ENCODE results near the gene P2RX5.
"Not testable (repeated sequence)": the region's sequence is repeated elsewhere in the genome, so short reads cannot be mapped to it uniquely, and the experiment has no call there.

The P2RX5 gene, protein sequence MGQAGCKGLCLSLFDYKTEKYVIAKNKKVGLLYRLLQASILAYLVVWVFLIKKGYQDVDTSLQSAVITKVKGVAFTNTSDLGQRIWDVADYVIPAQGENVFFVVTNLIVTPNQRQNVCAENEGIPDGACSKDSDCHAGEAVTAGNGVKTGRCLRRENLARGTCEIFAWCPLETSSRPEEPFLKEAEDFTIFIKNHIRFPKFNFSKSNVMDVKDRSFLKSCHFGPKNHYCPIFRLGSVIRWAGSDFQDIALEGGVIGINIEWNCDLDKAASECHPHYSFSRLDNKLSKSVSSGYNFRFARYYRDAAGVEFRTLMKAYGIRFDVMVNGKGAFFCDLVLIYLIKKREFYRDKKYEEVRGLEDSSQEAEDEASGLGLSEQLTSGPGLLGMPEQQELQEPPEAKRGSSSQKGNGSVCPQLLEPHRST

DNA sequence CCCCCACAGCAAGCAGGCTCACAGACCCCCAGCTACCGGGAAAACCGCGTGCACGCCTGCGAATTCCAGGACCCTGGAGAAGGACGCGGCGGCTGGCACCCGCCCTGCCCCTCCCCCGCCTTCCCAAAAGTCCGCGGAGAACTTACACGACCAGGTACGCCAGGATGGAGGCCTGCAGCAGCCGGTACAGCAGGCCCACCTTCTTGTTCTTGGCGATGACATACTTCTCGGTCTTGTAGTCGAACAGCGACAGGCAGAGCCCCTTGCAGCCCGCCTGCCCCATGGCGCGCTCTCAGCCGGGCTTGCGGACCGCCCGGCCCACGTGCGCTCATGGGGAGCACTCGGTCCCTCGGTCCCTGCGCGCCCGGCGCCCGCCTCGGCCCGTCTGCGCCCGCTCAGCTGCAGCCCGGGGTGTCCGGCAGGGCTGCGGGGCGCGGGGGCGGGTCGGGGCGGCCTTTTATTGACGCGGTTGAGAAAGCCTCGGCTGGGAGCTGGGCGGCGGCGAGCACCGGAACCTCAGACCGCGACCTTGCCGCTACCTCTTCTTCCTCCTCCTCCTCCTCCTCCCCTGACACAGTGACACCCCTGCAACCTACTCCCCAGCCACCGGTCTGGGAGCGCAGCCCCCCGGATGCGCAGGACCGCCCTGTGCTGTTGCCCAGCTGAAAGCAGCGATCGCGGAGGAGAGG lies at the start of gene P2RX5:
P2RX5 (minus strand) TSS at position 433 of the 689 bp plus-strand sequence; CDS start at position 283, 150 bp downstream.
- DNase-seq = no peak

DNA sequence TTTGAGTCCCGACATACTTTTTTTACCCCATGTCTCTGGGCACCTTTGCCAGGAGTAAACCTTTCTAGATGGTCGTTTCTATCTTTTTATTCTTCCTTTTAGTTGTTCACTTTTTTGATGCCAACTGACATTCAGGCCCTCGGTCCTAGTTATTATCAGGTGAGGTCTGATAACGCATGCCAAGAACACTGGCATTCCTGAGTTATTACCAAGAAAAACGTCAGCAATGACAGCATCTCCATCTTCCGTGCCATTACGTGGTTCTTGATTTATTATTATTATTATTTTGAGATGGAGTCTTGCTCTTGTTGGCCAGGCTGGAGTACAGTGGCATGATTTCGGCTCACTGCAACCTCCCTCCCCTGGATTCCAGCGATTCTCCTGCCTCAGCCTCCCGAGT lies 49.1 kb upstream of the P2RX5 start:
- no peak for DNase-seq

DNA sequence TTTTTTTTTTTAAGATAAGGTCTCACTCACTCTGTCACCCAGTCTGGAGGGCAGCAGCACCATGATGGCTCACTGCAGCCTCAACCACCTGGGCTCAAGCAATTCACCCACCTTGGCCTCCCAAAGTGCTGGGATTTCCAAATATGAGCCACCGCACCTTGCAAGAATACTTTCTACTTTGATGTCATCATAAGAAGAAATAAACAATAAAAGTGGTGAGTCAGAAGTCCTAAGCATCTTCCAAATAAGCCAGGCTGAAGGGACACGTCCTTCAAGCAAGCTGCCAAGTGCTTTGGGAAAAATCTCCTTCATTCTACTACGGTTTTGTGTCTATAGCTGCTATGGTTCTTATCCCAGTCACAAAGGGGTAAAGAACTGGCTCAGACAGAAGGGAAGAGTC lies 48.1 kb upstream of the P2RX5 start:
- no peak for DNase-seq

DNA sequence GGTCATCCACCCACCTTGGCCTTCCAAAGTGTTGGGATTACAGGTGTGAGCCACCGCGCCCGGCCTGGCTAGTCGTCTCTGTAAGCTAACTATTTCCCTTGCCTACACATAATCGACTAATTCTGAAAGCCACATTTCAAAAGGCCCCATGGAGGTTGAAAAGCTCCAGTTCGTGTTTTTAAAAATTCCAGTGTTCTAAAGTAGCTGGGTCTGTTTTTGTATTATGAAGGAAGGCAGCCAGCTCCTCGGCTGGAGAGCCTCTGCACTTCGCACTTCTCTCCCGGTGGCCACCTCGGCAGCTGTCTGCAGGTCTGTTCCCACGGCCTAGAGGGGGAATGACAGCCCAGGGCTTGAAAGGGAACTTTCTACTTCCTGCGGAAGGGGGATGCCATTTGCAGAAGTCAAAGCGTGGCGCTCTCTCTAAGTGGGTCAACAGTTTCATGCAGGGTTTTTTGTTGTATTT lies 44.7 kb upstream of the P2RX5 start:
- DNase-seq = no peak

DNA sequence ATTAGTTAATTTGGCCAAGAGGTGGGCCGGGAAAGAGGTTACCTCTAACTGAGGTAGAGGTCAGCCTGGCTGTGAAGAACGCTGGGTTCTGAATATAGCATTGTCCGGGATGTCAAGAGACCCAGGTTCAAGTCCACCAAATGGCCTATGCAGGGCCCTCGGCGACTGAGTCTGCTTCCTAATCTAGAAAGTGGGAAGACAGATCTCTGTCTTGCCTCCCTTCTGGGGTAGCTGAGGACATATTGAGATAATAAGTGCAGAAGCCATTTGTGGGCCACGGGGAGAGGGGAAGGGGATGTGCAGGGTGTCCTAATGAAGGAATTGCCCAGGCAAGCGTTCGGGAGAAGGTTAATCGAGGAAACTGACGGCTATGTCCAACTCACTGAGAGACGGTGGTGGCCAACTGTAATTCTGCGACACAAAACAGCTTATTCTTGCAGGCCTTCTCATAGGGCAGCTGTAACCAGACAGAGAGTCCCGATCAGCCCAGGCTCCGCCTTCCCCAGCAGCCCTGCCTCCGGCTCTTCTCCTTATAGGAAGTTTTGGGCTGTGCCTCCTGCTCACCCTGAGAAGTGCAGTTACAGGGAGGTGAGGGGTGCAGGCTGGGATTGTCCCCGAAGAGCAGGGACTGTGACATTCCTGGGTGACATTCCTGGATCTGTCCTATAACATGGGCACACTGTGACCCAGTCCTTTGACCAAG lies 43.6 kb upstream of the P2RX5 start:
- DNase-seq = no peak

DNA sequence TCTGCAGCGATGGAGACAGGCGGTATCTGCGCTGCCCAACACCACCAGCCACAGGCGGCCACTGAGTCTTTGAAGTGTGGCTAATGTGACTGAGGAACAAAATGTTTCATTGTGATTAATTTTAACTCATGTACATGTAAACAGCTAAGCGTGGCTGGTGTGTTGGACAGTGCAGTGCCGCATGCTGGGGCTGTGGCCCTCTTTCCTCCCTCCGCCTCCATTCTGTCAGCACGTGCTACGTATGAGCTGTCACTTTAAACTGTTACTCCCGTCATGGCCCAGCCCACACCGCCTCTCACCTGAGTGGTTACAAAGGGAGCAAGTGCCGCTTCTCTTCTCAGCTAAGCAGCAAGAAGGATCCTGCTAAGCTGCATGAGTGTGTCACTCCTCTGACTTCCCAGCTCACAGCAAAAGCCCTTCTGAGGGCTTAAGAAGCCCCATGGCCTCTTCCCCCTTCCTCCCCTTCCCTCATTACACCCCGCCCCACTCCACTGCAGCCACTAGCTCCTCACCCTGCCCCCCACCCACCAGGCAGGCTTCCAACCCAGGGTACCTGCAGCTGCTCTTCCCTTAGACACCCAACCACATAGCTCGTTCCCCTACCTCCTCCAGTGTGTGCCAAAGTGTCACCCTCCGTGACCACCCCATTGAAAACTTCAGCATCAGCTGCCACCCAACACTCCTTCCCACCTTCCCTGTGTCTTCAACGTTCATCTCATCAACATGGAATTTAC lies 42.8 kb upstream of the P2RX5 start:
- DNase-seq = peak in 1 of 2 experiments; percentile 3

DNA sequence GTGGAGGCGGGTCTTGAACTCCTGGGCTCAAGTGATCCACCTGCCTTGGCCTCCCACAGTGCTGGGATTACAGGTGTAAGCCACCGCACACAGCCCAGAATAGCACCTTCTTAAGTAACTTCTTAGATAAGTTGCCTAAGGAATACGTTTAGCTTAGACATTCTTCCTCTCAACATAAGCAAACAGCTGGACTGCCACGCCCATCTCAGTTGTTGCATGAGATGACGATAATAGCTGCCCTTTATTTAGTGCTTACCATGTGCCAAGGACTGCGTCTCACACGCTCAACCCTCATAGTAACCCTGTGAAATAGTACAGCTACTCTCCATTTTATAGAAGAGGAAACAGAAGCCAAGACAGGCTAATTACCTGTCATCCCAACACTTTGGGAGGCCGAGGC lies 39.6 kb upstream of the P2RX5 start:
- DNase-seq = no peak

DNA sequence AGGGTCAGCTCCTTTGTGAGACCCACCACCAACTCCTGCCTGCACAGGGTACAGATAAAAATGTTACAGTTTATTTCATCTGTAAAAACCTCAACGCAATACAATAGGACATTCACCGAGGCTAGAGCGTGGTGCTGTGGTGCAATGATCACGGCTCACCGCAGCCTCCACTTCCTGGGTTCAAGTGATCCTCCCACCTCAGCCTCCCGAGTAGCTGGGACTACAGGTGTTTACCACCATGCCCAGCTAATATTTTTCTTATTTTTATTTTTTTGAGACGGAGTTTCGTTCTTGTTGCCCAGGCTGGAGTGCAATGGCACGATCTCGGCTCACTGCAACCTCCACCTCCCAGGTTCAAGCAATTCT lies 38.9 kb upstream of the P2RX5 start:
- DNase-seq = not testable (repeated sequence)

DNA sequence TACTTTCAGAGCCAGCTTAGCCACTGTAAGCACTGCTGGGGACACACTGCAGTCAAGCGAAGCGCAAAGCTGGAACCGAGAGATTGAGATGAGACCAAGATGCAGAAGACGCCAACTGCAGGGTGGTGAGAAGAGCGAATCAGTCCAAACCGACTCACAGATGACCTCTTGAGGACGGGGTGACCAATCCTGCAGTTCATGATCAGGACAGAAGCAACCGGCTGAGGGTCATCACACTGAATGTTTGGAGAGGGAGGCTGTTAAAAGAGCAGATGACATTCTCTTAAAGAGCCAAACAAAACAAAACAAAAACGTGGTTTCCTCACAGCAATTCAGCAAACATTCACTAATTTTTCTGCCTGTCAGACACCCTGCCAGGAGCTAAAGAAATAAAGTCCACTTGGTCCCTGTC lies 36.3 kb upstream of the P2RX5 start:
- no peak for DNase-seq

DNA sequence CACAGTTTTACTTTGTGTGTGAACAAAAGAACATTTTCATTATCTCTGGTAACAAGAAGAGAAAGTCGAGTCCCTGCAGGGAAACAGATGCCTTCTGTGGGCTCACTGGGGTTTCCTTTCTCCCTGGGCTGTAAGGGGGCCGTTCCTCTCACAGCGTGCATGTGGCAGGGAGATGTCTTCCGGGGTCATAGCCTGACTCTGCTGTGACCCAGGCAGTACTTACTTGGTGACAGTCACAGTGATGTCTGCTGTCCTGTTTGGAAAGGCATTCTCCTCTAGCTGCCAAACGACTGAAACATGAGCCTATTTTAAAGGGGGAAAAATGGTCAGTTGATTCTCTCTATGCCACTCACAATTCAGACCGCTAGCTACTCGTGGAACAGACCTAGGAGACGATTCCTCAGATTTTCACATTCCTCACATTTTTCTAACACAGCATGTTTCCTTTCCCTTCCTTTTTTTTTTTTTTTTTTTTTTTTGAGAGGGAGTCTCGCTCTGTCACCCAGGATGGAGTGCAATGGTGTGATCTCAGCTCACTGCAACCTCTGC lies 35.0 kb upstream of the P2RX5 start:
- no peak for DNase-seq

DNA sequence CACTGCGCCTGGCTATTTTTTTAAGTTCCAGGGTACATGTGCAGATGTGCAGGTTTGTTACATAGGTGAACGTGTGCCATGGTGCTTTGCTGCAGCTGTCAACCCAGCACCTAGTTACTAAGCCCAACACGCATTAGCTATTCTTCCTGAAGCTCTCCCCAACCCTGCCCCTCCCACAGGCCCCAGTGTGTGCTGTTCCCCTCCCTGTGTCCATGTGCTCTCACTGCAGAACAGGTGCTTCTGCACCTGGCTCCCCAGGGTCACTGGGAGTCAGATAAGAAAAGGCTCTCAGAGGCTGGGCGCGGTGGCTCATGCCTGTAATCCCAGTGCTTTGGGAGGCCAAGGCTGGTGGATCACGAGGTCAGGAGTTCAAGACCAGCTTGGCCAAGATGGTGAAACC lies 33.9 kb upstream of the P2RX5 start:
- DNase-seq = no peak

DNA sequence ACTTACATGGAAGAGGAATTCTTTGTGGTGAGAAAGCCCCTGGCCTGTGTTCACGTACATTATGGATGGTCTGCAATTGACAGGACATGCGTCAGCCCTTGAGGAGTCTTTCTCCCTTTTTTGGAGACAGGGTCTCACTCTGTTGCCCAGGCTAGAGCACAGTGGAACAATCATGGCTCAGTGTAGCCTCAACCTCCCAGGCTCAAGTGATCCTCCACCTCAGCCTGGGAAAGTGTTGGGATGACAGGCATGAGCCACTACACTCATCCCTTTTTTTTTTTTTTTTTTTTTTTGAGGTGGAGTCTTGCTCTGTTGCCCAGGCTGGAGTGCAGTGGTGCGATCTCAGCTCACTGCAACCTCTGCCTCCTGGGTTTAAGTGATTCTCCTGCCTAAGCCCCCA lies 32.1 kb upstream of the P2RX5 start:
- not testable (repeated sequence) for DNase-seq

DNA sequence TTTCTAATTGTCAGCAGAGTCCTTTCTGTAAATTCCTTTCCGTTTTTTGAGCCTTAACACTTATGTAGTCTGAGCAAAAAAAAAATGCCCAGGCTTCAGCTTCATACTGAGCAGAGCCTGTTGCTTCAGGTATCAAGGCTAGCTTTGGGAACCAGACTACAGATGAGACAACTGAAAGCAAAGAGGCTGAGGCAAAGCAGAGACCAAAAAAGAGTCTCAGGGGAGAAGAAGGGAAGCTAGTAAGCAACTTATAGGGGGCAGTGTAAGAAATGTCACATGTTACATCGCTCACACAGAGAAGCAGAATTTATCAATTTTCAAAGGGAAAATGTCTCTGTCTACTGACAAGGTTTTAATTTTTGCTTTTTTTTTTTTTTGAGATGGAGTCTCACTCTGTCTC lies 31.1 kb upstream of the P2RX5 start:
- no peak for DNase-seq

DNA sequence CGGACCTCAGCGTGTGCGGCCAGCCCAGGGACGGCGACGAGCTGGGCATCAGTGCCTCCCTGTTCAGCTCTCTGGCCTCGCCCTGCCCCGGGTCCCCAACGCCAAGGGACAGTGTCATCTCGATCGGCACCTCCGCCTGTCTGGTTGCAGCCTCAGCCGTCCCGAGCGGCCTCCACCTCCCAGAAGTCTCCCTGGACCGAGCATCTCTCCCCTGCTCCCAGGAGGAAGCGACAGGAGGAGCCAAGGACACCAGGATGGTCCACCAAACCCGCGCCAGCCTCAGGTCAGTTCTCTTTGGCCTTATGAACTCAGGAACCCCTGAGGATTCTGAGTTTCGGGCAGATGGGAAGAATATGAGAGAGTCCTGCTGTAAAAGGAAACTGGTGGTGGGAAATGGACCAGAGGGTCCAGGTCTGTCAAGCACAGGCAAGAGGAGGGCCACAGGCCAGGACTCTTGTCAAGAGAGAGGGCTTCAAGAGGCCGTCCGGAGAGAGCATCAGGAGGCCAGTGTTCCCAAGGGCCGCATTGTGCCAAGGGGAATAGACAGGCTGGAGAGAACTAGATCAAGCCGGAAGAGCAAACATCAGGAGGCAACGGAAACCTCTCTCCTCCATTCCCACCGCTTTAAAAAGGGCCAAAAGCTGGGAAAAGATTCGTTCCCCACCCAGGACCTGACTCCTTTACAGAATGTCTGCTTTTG lies 28.6 kb upstream of the P2RX5 start:
- no peak for DNase-seq

DNA sequence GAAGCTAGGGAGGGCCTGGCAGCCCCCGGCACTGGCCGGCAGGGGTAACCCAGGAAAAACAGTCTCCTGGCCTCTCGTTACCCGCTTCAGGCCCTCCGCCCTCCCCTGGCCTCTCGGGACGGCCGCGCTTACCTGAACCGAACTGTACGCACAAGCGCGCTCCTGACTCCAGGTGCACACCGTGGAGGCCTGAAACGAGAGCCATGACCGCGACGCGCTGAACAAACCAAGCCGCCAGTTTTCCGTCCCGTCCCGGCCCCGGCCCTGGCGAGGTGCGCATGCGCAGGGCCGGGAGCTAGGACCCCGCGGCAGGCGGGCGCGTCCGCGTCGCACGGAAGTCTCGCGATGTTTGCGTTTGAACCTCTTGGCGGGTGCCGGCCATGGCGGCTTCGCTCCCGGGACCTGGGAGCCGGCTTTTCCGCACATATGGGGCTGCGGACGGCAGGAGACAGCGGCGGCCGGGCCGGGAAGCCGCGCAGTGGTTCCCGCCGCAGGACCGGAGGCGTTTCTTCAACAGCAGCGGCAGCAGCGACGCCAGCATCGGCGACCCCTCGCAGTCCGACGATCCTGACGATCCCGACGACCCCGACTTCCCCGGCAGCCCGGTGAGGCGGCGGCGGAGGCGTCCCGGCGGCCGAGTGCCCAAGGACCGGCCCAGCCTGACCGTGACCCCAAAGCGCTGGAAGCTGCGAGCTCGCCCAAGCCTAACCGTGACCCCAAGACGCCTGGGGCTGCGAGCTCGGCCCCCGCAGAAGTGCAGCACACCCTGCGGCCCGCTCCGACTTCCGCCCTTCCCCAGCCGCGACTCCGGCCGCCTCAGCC lies 27.8 kb upstream of the P2RX5 start, which contains the start of gene HASPIN:
HASPIN (plus strand) TSS at position 348 of the 822 bp plus-strand sequence; CDS start at position 381, 33 bp downstream.
- DNase-seq = peak; percentile 25 to 73

DNA sequence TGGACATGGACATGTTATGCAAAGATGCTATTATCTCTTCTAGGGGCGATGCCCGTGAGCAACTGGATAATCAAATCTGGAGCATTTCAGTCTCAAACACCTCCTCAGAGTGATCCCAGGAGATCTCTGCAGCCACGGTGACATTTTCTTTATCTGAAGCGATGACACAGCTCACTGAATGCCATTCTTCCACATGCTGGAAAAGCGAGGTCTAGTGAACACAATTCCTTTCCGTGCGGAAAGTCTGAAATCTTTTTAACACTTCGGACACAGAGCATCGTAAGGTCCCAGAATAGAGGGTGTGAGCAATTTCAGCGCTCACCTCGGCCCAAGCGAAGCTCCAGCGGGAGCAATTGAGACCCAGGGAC lies 27.2 kb upstream of the P2RX5 start:
- DNase-seq = no peak

DNA sequence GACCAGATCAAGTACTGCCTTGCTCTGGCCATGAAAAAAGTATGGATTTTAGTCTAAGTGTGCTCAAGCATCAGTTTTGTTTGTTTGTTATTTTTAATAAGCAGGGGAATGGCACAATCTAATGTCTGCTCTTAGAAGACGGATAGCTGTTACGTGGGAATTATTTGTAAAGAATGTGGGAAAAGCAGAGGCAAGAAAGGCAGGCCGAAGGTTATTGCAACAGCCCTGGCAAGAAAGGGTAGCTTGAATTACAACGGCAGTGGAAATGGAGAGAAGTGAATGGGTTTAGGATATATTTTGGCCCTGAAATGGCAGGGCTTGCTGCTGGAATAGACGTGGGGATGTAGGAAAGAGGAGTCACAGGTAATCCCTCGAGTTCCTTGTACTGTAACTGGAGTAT lies 26.8 kb upstream of the P2RX5 start:
- DNase-seq = no peak

DNA sequence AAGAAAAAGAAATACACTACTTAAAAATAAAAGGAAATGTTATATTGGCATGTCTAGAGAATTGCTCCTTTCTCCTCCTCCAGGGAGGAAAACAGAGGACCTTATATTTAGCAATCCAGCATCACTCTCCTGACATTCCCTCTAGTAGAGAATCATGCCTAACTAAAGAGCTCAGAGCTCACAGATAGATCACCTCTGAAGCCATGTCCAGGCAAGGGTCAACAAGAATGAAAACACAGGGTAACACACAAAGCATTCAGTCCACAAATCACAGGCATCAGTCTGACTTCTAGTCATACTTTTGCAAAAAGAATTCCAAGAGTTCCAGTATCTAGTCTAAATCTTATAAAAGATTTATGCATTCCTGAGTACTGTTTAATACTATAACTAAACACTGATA lies 23.3 kb upstream of the P2RX5 start:
- no peak for DNase-seq

DNA sequence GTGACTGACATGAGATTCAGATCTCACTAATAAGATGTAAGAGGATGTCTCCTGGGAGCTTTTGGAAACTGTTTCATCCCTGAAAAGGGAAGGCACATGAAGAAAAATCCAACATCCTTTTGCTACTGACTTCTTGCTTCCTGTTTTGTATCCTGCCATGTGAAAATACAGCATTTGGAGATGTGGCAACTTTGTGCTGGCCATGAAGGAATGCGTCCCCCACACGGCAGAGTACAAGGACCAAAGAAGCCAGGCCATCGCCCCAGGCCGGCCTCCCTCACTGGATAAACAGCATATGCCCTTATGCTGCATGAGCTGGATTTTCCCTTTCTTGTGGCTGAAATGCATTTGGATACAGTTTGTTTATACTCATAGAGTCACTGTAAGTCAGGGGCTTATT lies 22.2 kb upstream of the P2RX5 start:
- DNase-seq = no peak

DNA sequence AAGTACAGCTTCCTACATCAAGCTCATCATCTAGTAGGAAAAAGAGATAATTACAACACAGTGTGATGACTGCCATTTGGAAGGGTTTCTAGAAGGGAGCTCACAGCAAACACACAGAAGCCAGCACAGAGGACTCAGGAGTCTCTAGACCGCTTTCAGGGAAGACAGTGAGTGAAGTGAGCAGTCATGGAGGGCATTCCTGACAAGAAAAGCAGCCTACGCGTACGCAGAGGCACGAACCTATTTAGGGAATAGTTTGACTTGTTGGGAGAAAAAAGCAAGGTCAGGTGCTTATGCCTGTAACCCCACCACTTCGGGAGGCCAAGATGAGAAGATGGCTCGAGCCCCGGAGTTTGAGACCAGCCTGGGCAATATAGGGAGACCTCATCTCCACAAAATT lies 19.3 kb upstream of the P2RX5 start:
- no peak for DNase-seq

Measured in NCI-H524 (cell line).